Hepatocyte (in vitro differentiated cells): Measurements from ENCODE around the gene CREG1. TPM values are rescaled to one million over a fixed set of nuclear protein-coding genes. Genes with fewer than 3 reads are reported as not detected.

ENCODE experiments used
- DNase-seq: peaks from one replicate; pipeline ENCODE4 v3.0.0-alpha.2; 2016; ENCODE audit warnings: low spot score
- H2AFZ ChIP-seq: fragments of 200-600 bp; sonication (generic); 2 replicates; pipeline ENCODE4 v1.6.0; 2016; ENCODE audit warnings: antibody characterized with exemption, mild to moderate bottlenecking
- H3K27ac ChIP-seq: fragments of 200-600 bp; sonication (generic); 2 replicates; pipeline ENCODE4 v1.5.1; 2016; ENCODE audit warnings: mild to moderate bottlenecking
- H3K27me3 ChIP-seq: fragments of 200-600 bp; sonication (generic); 2 replicates; pipeline ENCODE4 v1.6.1; 2016
- H3K36me3 ChIP-seq: fragments of 200-600 bp; sonication (generic); replicated peaks from 2 replicates; pipeline ENCODE4 v1.5.1; 2016; ENCODE audit warnings: low read depth; ENCODE audit not compliant: insufficient read depth
- H3K4me1 ChIP-seq: fragments of 200-600 bp; sonication (generic); 2 replicates; pipeline ENCODE4 v1.5.1; 2016; ENCODE audit warnings: mild to moderate bottlenecking, moderate library complexity; ENCODE audit not compliant: insufficient read depth
- H3K4me2 ChIP-seq: fragments of 200-600 bp; sonication (generic); 2 replicates; pipeline ENCODE4 v1.6.0; 2016
- H3K4me3 ChIP-seq: fragments of 200-600 bp; sonication (generic); 2 replicates; pipeline ENCODE4 v1.5.1; 2016; ENCODE audit warnings: mild to moderate bottlenecking
- H3K79me2 ChIP-seq: fragments of 200-600 bp; sonication (generic); 2 replicates; pipeline ENCODE4 v1.6.0; 2017; ENCODE audit warnings: mild to moderate bottlenecking
- H3K9me2 ChIP-seq: fragments of 200-600 bp; sonication (generic); replicated peaks from 2 replicates; pipeline ENCODE4 v1.6.0; 2017; ENCODE audit warnings: mild to moderate bottlenecking; ENCODE audit not compliant: insufficient read depth
- H3K9me3 ChIP-seq: fragments of 200-600 bp; sonication (generic); 2 replicates; pipeline ENCODE4 v1.5.1; 2016; ENCODE audit warnings: low read depth, mild to moderate bottlenecking
- H4K20me1 ChIP-seq: fragments of 200-600 bp; sonication (generic); 2 replicates; pipeline ENCODE4 v1.6.0; 2016; ENCODE audit warnings: mild to moderate bottlenecking; ENCODE audit not compliant: insufficient read depth, poor library complexity, severe bottlenecking
- CTCF ChIP-seq: fragments of 200-600 bp; sonication (generic); IDR thresholded peaks from 2 replicates; pipeline ENCODE4 v1.5.1; 2016; ENCODE audit warnings: antibody characterized with exemption, mild to moderate bottlenecking; ENCODE audit not compliant: poor library complexity
- EZH2 ChIP-seq: fragments of 200-600 bp; sonication (generic); IDR thresholded peaks from 2 replicates; pipeline ENCODE4 v1.6.1; 2016; ENCODE audit warnings: antibody characterized with exemption, mild to moderate bottlenecking, borderline replicate concordance
- EZH2phosphoT487 ChIP-seq: fragments of 200-600 bp; sonication (generic); IDR thresholded peaks from one replicate; pipeline ENCODE4 v1.6.1; 2018; ENCODE audit warnings: antibody characterized with exemption, mild to moderate bottlenecking, low read depth, moderate library complexity; ENCODE audit not compliant: unreplicated experiment, severe bottlenecking
- WGBS: methylation state at CpG from one replicate; pipeline ENCODE4 v1.1.6; 2016; ENCODE audit warnings: low lambda C conversion rate; ENCODE audit errors: missing lambda C conversion rate; 5-methylcytosine and 5-hydroxymethylcytosine counted together
- polyA plus RNA-seq: library from polyadenylated mRNA; unstranded; fragments of >200 nt; fragmentation: Nextera tagmentation; extraction: Ambion mirVana; gene quantifications from 2 replicates; pipeline ENCODE4 v1.2.1, GENCODE V29; 2016
- total RNA-seq: library from RNA; depleted of rRNA; stranded (reverse); fragments of >200 nt; gene quantifications from 2 replicates; pipeline ENCODE4 v1.2.3, GENCODE V29; 2014

The CREG1 gene
- total and polyA plus RNA-seq, 2 experiments from 2014 or later = 135 to 183 TPM

GRCh38 chr1:167528057-167528728, 25.4 kb downstream of the CREG1 start:
- H3K4me1 ChIP-seq = peaks cover 4% of the 10 kb centered on the region
- no peaks in the 10 kb centered on the region for H3K9me3 ChIP-seq
- H3K4me3 ChIP-seq = no peak overlapping the region
- H4K20me1 ChIP-seq = no peaks in the 10 kb centered on the region
- H2AFZ ChIP-seq = no peak overlapping the region
- H3K4me2 ChIP-seq = no peak overlapping the region
- no peak for TF ChIP-seq EZH2
- no peaks in the 10 kb centered on the region for H3K27me3 ChIP-seq
- H3K9me2 ChIP-seq = no peaks in the 10 kb centered on the region
- no peak overlapping the region for H3K27ac ChIP-seq
- 90% methylated on average over 3 of the region's 3 CpGs for WGBS
- no peak for DNase-seq
- H3K79me2 ChIP-seq = no peaks in the 10 kb centered on the region
- H3K36me3 ChIP-seq = no peaks in the 10 kb centered on the region

- no peak overlapping the region for H3K4me2 ChIP-seq
- H3K9me2 ChIP-seq = no peaks in the 10 kb centered on the region
- no peak for TF ChIP-seq EZH2
- TF ChIP-seq EZH2phosphoT487 = no peak
- no peak for TF ChIP-seq CTCF
These were observed 26.7 kb downstream of the CREG1 start for GRCh38 chr1:167526667-167527383.

GRCh38 chr1:167524651-167525050, 28.9 kb downstream of the CREG1 start:
- no peak overlapping the region for H3K27ac ChIP-seq
- DNase-seq = no peak
- no peaks in the 10 kb centered on the region for H3K9me2 ChIP-seq
- no peaks in the 10 kb centered on the region for H3K27me3 ChIP-seq
- no peaks in the 10 kb centered on the region for H3K4me1 ChIP-seq
- H3K4me2 ChIP-seq = no peak overlapping the region
- H4K20me1 ChIP-seq = no peaks in the 10 kb centered on the region
- no peaks in the 10 kb centered on the region for H3K9me3 ChIP-seq
- no peak for TF ChIP-seq CTCF
- TF ChIP-seq EZH2 = no peak
- no peak for TF ChIP-seq EZH2phosphoT487
- no peak overlapping the region for H3K4me3 ChIP-seq
- H2AFZ ChIP-seq = no peak overlapping the region
- no peaks in the 10 kb centered on the region for H3K36me3 ChIP-seq
- 80% methylated on average over 9 of the region's 9 CpGs for WGBS
- no peaks in the 10 kb centered on the region for H3K79me2 ChIP-seq

More at GRCh38 chr1:167526667-167527383, 26.7 kb downstream of the CREG1 start:
- Histone ChIP-seq H3K79me2 (no peaks in the 10 kb centered on the region), H4K20me1 (no peaks in the 10 kb centered on the region), H3K27me3 (no peaks in the 10 kb centered on the region), H3K4me3 (no peak overlapping the region), H3K36me3 (no peaks in the 10 kb centered on the region), H2AFZ (no peak overlapping the region), H3K27ac (no peak overlapping the region), H3K9me3 (no peaks in the 10 kb centered on the region), H3K4me1 (no peaks in the 10 kb centered on the region)
- DNase-seq = no peak
- 71% methylated on average over 8 of the region's 8 CpGs for whole genome bisulfite sequencing

- H3K79me2 ChIP-seq = no peaks in the 10 kb centered on the region
- H2AFZ ChIP-seq = no peak overlapping the region
- no peaks in the 10 kb centered on the region for H3K36me3 ChIP-seq
- no peaks in the 10 kb centered on the region for H3K27me3 ChIP-seq
- TF ChIP-seq CTCF (no peak), EZH2 (no peak), EZH2phosphoT487 (no peak)
- no peak overlapping the region for H3K27ac ChIP-seq
- H3K4me2 ChIP-seq = no peak overlapping the region
- DNase-seq = no peak
- no peaks in the 10 kb centered on the region for H3K4me1 ChIP-seq
- no peaks in the 10 kb centered on the region for H3K9me3 ChIP-seq
- H3K9me2 ChIP-seq = no peaks in the 10 kb centered on the region
- WGBS = 89% methylated on average over 5 of the region's 5 CpGs
- H4K20me1 ChIP-seq = no peaks in the 10 kb centered on the region
- no peak overlapping the region for H3K4me3 ChIP-seq
These were observed 31.3 kb downstream of the CREG1 start for GRCh38 chr1:167522246-167522645.
